Mesendoderm (in vitro differentiated cells): ENCODE results near the gene GJA3.
"Not testable (repeated sequence)": the region's sequence is repeated elsewhere in the genome, so short reads cannot be mapped to it uniquely, and the experiment has no call there.

Source experiments
- DNase-seq: peaks from one replicate; pipeline ENCODE4 v3.0.0; 2013
- H2AK5ac ChIP-seq: 2 replicates; pipeline ENCODE4 v1.6.1; 2013; ENCODE audit warnings: low read length, inconsistent platforms
- H2BK120ac ChIP-seq: 2 replicates; pipeline ENCODE4 v1.6.1; 2013; ENCODE audit warnings: low read depth, mild to moderate bottlenecking, low read length, moderate library complexity, mixed read lengths
- H2BK15ac ChIP-seq: replicated peaks from 2 replicates; pipeline ENCODE4 v1.6.1; 2013; ENCODE audit warnings: low read depth, mild to moderate bottlenecking, moderate library complexity
- H2BK5ac ChIP-seq: 2 replicates; pipeline ENCODE4 v1.6.1; 2013; ENCODE audit warnings: low read length, inconsistent platforms
- H3K18ac ChIP-seq: 2 replicates; pipeline ENCODE4 v1.6.1; 2013; ENCODE audit warnings: mild to moderate bottlenecking, low read length, mixed read lengths
- H3K23ac ChIP-seq: one replicate; pipeline ENCODE4 v1.6.1; 2013; ENCODE audit warnings: low read length
- H3K27ac ChIP-seq: 2 replicates; pipeline ENCODE4 v1.5.1; 2013; ENCODE audit warnings: low read depth, mild to moderate bottlenecking, inconsistent platforms, low read length, moderate library complexity
- H3K27me3 ChIP-seq: 2 replicates; pipeline ENCODE4 v1.6.1; 2013; ENCODE audit warnings: low read length, control low read depth, mild to moderate bottlenecking, inconsistent platforms; ENCODE audit not compliant: insufficient read depth, poor library complexity
- H3K36me3 ChIP-seq: 2 replicates; pipeline ENCODE4 v1.6.1; 2013; ENCODE audit warnings: low read length, inconsistent platforms; ENCODE audit not compliant: control insufficient read depth, insufficient read depth
- H3K4ac ChIP-seq: one replicate; pipeline ENCODE4 v1.6.1; 2013; ENCODE audit warnings: low read depth, mild to moderate bottlenecking, low read length, moderate library complexity
- H3K4me1 ChIP-seq: 2 replicates; pipeline ENCODE4 v1.6.1; 2013; ENCODE audit warnings: low read depth, low read length, inconsistent platforms; ENCODE audit not compliant: control insufficient read depth
- H3K4me2 ChIP-seq: 2 replicates; pipeline ENCODE4 v1.6.1; 2013; ENCODE audit warnings: low read length
- H3K4me3 ChIP-seq: 2 replicates; pipeline ENCODE4 v1.5.1; 2013; ENCODE audit warnings: mild to moderate bottlenecking, low read length
- H3K56ac ChIP-seq: one replicate; pipeline ENCODE4 v1.6.1; 2013; ENCODE audit warnings: low read length
- H3K79me1 ChIP-seq: 2 replicates; pipeline ENCODE4 v1.6.1; 2013; ENCODE audit warnings: low read length, inconsistent platforms
- H3K79me2 ChIP-seq: 2 replicates; pipeline ENCODE4 v1.6.1; 2013; ENCODE audit warnings: mild to moderate bottlenecking, low read length; ENCODE audit not compliant: control insufficient read depth, insufficient read depth
- H3K9ac ChIP-seq: 2 replicates; pipeline ENCODE4 v1.6.1; 2013; ENCODE audit warnings: low read length, inconsistent platforms
- H4K5ac ChIP-seq: one replicate; pipeline ENCODE4 v1.6.1; 2013; ENCODE audit warnings: low read length
- H4K8ac ChIP-seq: one replicate; pipeline ENCODE4 v1.6.1; 2013; ENCODE audit warnings: low read depth, mild to moderate bottlenecking, control low read depth, low read length, moderate library complexity
- WGBS: extraction: QIAGEN DNeasy Blood & Tissue Kit; methylation state at CpG from one replicate; pipeline ENCODE4 v1.1.7; 2013; ENCODE audit warnings: low lambda C conversion rate, missing lambda C conversion rate; ENCODE audit not compliant: insufficient coverage; ENCODE audit errors: extremely low coverage; 5-methylcytosine and 5-hydroxymethylcytosine counted together

GJA3 gene

GRCh38 chr13:20161275-20161950 is 561 bp upstream of the GJA3 start:
- H3K4me1 ChIP-seq, result no peaks in the 10 kb centered on the region

DNA sequence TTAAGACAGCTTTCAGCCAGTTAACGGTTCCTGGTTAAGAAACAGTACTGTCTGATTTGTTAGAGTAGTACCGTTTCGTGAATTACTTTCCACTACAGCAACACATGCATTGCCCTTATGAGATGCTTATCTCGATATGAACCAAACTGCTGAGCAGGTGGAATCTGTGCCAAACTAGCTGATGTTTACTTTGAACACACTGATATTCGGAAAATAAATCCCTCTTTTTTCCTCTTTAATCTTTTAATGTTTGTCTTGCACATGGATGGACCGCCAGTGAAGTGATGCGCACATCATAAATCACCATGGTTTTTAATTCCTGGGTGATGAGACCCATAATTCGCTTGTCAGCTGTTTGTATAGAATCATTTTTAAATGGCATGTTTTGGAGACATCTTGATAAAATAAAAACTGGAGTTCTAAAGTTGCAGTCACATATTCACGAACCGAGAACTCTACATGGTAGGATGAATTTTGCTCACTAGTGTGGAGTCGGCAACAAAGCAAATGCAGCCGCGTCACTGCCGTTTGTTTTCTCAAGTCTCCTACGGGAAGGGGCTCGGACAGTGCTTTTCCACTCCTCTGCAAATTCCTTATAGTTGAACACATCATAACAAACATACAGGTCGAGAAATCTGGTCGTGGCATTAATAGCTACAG is 1.1 kb downstream of the GJA3 start:
- Histone ChIP-seq H3K56ac (no peak overlapping the region), H3K4me1 (no peaks in the 10 kb centered on the region), H3K79me2 (no peaks in the 10 kb centered on the region), H3K4ac (no peak overlapping the region), H2BK120ac (no peak overlapping the region), H4K5ac (no peak overlapping the region), H3K18ac (no peak overlapping the region), H3K27ac (no peak overlapping the region), H2BK15ac (no peak overlapping the region), H2BK5ac (no peak overlapping the region), H3K27me3 (peaks cover 21% of the 10 kb centered on the region), H3K79me1 (no peaks in the 10 kb centered on the region), H3K4me3 (no peak overlapping the region), H3K4me2 (no peak overlapping the region), H3K9ac (no peak overlapping the region), H3K23ac (no peak overlapping the region), H4K8ac (no peak overlapping the region), H2AK5ac (no peak overlapping the region), H3K36me3 (no peaks in the 10 kb centered on the region)
- DNase-seq, result no peak
- WGBS, result no CpG with 5 or more reads among the region's 18 CpGs

More at GRCh38 chr13:20161275-20161950, 561 bp upstream of the GJA3 start:
- Histone ChIP-seq H3K4ac (no peak overlapping the region), H4K5ac (no peak overlapping the region), H4K8ac (no peak overlapping the region), H3K9ac (no peak overlapping the region), H3K36me3 (no peaks in the 10 kb centered on the region), H2BK5ac (no peak overlapping the region), H2BK15ac (no peak overlapping the region), H2BK120ac (no peak overlapping the region), H3K79me1 (no peaks in the 10 kb centered on the region), H3K4me2 (peak overlapping the region; percentile 54), H3K18ac (no peak overlapping the region), H3K4me3 (no peak overlapping the region), H3K27me3 (peaks cover 21% of the 10 kb centered on the region), H3K79me2 (no peaks in the 10 kb centered on the region), H3K56ac (peak overlapping the region; percentile 17), H2AK5ac (no peak overlapping the region), H3K23ac (no peak overlapping the region), H3K27ac (no peak overlapping the region)
- DNase-seq, result no peak
- no CpG with 5 or more reads among the region's 79 CpGs for WGBS

DNA sequence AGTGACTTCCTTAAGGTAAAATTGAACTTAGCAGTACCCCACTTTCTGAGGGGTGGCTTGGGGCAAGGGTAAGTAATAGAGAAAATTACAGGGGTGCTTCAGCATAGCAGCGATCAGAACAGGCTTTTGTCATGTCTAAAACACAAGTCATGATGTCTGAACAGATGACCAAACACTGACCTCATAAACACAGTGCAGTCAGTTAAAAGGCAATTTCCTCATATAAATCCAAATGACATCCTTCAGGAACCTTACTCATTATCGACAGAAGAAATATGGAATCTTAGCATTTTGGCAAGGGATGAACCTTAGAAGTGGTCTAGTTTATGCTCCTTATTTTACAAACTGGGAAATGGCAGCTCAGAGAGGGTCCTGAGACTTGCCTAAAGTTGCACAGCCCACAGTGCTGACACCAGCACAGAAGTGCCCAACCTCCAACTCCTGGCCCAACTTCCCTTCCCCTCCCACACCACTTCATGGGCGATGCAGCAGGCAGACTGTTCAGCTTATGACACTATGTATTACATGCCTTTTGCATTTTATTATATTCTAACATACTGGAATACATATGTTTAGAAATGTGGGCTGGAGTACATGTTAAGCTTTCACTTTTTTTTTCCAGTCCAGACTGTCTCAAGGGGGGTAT is 3.6 kb downstream of the GJA3 start:
- Histone ChIP-seq H3K27ac (no peak overlapping the region), H3K18ac (no peak overlapping the region), H3K4me1 (no peaks in the 10 kb centered on the region), H2BK120ac (no peak overlapping the region), H3K36me3 (no peaks in the 10 kb centered on the region), H2BK15ac (no peak overlapping the region), H3K27me3 (peaks cover 21% of the 10 kb centered on the region), H3K4me3 (no peak overlapping the region), H3K9ac (no peak overlapping the region), H4K5ac (no peak overlapping the region), H3K4ac (no peak overlapping the region), H3K79me1 (no peaks in the 10 kb centered on the region), H3K4me2 (no peak overlapping the region), H2BK5ac (no peak overlapping the region), H3K79me2 (no peaks in the 10 kb centered on the region), H4K8ac (no peak overlapping the region), H2AK5ac (no peak overlapping the region), H3K56ac (no peak overlapping the region), H3K23ac (no peak overlapping the region)
- DNase-seq, result no peak
- no CpG with 5 or more reads among the region's 3 CpGs for WGBS

GRCh38 chr13:20156702-20157101 is 4.2 kb downstream of the GJA3 start:
- no peak overlapping the region for H3K9ac ChIP-seq
- no peak overlapping the region for H2BK5ac ChIP-seq
- no peak overlapping the region for H3K18ac ChIP-seq
- H3K4me1 ChIP-seq, result no peaks in the 10 kb centered on the region
- no peak overlapping the region for H3K27ac ChIP-seq
- H3K79me2 ChIP-seq, result no peaks in the 10 kb centered on the region
- no peak overlapping the region for H2AK5ac ChIP-seq
- H3K23ac ChIP-seq, result no peak overlapping the region
- no peak overlapping the region for H3K56ac ChIP-seq
- H3K36me3 ChIP-seq, result no peaks in the 10 kb centered on the region
- no peak overlapping the region for H2BK15ac ChIP-seq
- H2BK120ac ChIP-seq, result no peak overlapping the region
- WGBS, result no CpG with 5 or more reads among the region's 2 CpGs
- H3K4me2 ChIP-seq, result no peak overlapping the region
- no peaks in the 10 kb centered on the region for H3K79me1 ChIP-seq
- H4K5ac ChIP-seq, result no peak overlapping the region
- H3K4me3 ChIP-seq, result no peak overlapping the region
- no peak overlapping the region for H3K4ac ChIP-seq
- H3K27me3 ChIP-seq, result peaks cover 17% of the 10 kb centered on the region
- DNase-seq, result no peak
- no peak overlapping the region for H4K8ac ChIP-seq

GRCh38 chr13:20153290-20153689 is 7.6 kb downstream of the GJA3 start:
- H2BK15ac ChIP-seq, H2AK5ac ChIP-seq, H3K23ac ChIP-seq, H4K5ac ChIP-seq, H4K8ac ChIP-seq, H3K18ac ChIP-seq, H3K56ac ChIP-seq, H3K4me1 ChIP-seq, DNase-seq, H3K27ac ChIP-seq, H3K4me2 ChIP-seq, H2BK120ac ChIP-seq, H3K79me1 ChIP-seq, H3K27me3 ChIP-seq, H3K79me2 ChIP-seq, H3K36me3 ChIP-seq, H3K4me3 ChIP-seq, H3K4ac ChIP-seq, H2BK5ac ChIP-seq, H3K9ac ChIP-seq: not testable (repeated sequence)
- no CpG with 5 or more reads among the region's 2 CpGs for WGBS
